T follicular helper cell (primary cell): ENCODE data around the gene RRAD.

Experiments
- DNase-seq: peaks from one replicate; pipeline ENCODE4 v3.0.0-alpha.2; 2020; ENCODE audit warnings: low read depth

RRAD gene

DNA sequence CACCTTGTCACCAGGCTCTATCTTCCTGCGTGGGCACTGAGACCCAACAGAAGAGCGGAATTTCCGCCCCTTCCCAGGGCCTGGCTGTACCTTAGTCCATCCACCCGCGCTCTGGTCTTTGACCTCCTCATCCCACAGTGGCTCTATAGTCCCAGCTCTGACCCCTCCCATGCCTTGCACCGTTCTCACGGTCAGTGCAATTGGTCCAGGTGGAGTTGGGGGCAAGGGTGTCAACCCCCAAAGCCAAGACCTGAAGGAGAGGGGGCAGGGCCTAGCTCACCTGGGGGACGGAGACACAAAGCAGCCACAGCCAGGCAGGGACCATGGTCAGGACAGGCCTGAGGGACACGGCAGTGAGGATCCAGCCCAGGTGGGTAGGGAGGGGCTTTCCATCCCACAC is 7.6 kb downstream of the RRAD start:
- DNase-seq, result no peak

DNA sequence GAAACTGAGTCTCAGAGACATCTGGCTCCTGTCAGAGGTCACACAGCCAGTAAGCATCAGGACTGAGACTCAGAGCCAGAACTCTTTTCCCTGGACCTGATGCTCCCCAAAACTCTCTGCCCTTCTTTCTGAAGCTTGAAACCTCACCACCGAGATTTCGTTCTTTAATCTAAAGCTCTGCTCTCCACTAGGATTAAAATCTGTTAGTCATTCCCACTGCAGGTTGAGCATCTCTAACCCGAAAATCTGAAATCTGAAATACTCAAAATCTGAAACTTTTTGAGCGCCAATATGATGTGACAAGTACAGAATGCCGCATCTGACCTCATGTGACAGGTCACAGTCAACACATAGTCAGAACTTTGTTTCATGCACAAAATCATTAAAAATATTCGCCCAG is 8.8 kb downstream of the RRAD start:
- DNase-seq, result no peak

DNA sequence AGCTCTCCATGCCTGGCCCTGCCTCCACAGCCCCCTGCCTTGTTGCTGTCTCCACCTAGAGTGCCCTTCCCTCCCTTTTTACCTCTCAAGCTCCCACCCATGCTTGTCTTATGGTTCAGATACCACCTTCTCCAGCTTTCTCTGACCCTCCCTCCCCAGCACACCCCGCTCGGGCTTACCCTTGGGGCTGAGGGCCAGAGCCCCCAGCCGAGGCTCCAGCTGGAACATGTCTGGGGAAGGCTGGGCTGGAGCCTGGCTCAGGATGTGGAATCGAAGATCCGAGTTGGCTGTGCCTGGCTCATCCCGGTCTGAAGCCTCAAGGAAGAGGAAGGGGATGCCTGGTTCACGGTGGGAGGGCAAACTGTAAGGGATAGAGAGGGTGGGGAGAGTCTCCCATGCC is 10.3 kb downstream of the RRAD start:
- no peak for DNase-seq

DNA sequence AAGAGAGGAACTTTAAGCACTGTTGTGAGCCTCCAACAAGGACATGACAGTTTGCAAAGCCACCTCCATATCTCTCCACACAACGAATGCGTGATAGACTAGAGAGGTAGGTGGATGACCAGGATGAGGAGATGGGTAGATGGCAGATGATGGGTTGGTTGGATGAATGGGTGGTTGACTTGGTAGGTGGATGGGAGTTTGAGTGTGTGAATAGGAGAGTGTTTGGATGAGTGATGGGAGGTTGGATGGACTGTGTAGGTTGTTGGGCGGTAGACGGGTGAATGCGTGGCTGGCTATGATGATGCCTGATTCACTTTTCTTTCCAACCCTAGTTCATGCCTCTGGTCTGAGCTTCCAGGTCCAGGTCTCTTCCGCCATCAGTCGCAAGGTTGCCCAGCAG is 10.8 kb downstream of the RRAD start:
- no peak for DNase-seq

DNA sequence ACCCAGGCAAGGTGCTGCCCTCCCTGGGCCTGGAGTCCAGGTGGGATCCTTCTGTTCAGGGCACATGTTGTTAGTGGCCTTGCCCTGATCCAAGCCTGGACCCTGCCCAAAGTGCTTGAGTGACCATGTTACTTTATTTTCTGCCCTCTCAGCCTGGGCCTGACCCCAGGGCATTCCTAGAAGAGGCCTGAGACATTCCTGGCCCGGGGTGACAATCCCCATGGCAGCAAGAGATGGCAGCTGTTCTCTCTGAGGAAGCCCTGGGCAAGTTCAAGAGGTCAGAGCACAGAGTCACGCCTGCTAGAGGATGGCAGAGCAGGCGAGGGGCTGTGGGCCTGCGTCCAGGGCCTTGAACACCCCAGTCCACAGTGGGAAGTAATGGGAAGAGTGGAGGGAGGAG is 11.6 kb downstream of the RRAD start:
- no peak for DNase-seq

DNA sequence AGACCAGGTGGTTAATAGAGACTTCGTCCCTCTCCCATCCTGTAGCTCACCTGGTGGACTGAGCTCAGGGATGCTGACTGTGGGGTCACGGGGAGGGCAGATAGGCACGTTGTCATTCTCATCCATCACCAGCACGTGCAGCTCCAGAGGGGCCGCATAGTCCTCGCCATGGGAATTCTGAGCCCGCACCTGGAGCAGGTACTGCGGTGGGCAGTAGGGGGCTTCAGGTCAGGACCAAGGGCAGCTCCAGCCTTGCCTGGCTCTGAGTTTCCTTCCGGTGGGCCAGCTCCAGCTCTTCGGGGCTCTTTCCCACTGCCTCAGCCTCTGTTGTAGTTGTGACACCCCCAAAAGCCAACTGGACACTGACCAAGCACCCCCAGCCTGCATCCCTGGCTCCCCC is 12.3 kb downstream of the RRAD start:
- DNase-seq, result no peak

DNA sequence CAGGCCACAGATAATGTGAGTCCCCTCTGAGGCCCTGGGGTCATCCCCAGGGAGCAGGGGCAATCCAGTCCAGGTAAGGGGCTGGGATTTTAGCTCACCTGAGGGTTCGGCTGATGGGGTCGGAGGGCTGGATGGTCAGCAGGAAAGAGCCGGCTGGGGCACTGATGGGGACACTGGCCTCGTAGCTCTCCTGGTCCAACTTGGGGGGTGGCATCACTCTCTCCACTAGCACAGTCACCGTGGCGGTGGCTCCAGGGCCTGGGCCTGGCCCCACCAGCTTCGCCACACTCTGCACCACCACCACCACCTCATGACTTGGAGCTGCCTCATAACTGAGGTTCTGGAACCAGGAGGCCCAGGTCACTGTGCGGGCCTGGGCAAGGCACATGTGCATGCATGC is 13.5 kb downstream of the RRAD start:
- DNase-seq, result no peak

DNA sequence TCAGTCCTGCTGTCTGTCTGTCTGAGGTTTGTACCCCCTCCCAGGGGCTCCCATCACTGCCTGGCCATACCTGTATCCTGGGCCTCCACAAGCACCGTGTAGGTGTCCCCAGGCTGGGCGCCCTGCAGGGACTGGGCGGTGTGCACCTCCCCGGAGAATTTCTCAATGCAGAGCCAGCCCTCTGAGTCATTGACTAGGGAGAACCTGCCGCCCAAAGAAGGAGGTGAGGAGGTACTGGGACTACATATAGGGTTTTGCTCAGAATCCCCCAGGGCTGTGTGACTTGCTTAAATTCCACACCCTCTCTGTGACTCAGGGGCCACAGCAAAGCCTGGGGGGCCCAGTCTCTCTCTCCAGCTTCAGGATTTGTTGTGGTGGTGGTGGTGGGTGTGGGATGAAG is 14.2 kb downstream of the RRAD start:
- DNase-seq, result no peak

DNA sequence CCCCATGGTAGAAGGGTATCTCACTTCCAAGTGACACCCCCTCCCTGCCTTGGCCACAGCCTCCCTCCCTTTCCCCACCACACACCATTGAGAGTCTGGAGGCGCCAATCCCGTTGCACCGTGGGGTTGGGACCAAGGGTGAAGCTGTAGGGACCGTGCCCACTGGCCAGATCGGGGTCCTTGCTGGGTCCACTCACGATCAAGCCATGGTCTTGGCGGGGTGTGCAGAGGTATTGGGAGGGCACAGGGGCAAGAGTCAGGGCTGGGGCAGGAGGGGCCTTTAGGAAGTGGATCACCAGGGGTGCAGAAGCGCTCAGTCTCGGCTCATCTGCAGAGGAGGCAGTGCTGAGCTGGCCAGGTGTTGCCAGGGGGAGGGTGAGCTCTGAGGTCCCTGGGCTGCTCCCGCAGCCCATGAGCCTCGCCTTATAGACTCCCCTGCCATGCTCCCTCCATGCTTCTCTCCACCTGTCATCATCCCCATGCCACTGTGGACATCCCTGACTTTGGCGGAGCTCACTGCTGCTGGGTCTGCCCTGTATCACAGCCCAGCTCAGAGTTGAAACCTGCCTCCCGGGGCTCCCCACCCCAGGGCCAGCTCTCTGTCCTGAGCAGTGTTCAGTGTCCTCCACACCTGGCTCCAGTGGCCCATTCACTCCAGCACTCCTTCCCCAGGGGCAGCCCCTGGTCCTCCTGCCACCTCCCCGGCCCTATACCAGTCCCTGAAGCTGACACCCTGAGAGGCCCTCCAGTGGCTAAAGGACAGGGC is 15.0 kb downstream of the RRAD start:
- DNase-seq, result no peak

DNA sequence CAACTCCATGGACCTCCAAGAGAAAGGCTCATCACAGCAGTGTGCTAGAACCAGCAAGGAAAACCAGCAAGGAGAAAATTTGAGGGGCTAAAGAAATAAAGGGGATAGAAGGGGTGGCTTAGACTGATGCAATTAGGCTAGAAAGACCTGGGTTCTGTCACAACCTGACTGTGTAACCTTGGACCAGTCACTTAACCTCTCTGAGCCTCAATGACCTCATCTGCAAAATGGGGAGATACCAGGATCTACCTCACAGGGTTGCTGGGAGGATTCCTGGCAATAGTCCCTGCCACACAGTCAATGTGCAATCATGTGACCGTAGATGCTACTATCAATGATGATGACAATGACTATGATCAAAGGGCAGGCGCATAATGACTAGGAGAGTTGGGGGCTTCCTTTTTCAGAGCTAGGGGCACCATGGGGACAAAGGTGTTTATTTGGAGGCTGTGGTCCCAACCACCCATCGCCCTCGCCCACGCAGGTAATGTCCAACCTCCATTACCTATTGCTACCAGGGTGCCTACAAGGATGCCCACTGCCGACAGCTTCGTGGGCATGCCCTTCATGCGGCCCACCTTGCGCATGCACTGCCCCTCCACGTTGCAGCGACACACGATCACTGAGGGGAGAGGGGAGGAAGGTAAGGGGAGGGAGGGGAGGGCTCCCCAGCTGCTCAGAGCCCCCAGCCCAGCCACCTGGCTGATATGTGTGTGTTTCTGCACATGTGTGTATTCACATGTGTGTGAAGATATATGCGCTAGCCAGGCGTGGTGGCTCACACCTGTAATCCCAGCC is 16.4 kb downstream of the RRAD start:
- no peak for DNase-seq

DNA sequence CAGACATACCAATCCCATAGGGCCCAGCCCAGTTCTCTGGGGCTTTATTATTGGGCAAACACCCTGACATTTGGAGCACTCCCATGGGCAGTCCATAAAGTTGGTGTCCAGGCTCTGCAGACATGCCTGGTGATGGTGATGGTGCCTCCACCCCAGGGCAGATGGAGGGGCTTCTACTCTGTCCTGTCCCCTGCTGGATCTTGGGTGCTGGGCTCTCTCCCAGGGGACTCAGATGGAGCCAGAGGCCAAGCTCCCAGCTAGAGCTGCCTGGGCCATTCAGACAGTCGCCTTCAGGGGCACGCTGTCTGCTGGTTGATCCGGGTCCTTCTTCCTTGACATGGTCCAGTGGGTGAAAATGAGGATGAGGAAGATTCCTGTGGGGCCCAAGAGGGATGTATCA is 17.2 kb downstream of the RRAD start:
- no peak for DNase-seq

DNA sequence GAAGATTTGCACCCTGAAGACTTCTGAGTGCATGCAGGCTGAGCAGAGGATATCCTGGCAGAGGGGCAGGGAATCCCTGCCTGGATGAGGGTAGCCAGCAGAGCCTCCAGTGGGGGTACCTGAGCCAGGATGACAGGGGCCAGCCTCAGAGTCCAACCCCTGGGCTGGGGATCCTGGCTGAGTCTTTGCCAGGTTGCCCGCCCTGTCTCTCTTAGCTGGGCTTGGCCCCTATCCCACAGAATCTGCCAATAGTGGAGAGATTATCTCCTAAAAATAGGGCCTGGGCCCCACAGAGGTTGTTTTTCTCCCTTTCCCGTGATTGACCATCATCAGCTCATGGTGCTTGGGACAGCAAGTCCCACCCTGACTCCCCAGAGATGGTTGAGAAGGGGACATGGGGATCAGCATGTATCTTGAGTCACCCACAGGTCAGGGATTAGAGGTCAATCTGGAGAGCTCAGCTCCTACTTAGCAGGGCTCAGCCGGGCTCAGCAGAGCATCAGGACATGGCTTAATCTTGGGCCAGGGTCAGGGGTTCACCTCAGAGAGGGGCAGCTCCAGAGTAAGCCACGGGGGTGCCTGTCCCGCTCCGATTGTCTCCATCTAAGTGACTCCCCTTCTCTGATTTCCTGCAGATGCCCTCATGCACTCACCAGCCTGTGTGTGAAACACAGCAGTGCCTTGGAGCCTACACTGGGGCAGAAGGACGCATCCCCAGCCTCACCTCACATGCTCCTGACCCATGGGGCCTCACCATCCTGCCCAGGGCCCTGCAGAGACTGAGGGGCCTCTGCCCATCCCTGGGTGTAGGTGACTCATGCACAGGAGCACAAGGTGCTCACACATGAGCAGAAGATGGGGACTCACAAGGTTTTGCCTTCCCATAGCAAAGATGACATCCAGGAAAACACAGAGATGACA is 18.2 kb downstream of the RRAD start:
- no peak for DNase-seq

DNA sequence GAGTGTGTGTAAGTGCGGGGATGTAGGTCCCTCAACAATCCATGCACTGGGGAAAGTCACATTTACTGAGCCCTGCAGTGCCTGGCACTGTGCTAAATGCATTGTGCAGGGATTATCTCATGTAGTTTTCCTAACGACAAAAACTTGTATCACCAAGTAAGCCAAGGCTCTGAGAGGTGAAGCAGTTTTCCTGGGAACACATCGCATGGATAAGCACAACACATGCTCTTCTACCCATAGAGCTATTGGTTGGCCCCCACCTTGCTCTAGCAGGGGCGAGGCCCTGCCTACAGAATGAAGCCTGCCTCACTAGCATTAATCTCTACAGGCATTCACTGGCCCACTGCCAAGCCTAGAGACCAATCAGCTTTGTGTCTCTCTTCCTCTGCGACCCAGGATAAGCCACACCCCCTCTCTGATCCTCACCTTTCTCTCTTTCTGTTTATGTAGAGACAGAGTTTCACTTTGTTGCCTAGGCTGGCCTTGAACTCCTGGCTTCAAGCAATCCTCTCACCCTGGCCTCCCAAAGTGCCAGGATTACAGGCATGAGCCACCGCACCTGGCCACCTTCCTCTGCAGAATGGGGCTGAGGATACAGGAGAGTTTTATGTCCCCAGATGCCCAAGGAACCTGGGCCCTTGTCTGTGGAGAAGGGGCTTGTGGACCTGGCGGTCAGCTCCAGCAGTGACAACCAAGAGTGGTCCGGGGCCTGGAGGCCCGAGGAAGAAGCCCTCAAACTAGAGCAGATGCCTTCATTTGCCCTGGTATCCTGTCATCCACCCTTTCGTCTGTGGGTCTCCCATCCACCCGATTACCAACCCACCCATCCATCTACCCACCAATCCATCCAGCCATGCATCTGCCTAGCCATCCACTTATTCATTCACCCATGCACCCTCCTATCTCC is 19.4 kb downstream of the RRAD start:
- DNase-seq, result peak; percentile 15

DNA sequence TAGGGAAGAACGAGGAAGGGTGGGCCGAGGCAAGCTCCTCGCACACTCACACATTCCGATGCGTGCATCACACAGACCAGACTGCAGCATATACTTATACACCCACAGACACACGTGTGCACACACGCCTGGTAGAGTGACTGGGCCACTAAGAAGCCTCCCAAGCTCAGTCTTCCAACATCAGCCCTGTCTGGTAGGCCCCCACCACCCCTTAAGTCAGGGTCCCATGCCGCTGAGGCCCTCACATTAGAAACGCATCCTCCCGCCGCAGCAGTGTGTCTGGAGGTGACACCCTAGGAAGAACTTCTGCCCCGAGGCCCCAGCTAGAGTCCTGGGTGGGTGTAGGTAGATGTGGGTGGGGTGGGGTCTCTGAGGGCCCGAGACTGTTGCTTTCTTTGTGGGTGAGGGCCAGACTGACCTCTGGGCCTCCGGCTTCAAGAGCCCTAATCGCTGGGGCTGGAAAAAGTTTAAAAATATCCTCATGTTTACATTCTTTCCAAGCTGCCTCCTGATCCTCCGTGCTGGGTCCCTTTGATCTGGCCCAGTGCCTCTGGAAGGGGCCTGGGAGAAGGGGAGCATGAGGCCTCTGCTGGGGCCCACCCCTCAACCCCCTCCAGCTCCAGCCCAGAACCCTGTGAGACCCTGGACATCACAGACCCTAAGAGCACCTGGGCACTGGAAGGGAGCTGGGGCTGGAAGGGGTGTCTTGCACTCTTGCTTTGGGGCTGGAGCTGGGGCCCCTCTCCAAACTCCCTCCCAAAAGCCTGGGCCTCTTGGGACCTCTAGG is 20.3 kb downstream of the RRAD start:
- no peak for DNase-seq

DNA sequence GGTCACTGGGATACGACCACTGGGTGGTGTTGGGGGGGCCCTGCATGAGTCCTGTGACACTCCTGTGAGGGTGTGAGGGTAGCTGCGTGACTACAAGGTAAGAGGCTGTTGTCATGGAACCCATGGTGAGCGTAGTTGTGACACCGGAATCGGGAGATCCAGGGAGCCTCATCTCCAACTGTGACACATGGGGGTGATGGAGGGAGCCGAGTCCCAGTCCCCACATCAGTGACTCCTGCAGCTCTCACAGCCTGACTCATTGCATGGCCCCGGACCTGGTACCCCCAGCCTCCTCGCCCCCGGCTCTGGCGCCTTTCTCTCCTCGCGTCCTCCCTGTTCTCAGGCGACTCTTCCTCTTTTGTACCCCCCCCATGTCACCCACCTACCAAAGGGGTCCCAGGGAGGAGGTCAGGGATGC is 20.9 kb downstream of the RRAD start:
- DNase-seq, result no peak

DNA sequence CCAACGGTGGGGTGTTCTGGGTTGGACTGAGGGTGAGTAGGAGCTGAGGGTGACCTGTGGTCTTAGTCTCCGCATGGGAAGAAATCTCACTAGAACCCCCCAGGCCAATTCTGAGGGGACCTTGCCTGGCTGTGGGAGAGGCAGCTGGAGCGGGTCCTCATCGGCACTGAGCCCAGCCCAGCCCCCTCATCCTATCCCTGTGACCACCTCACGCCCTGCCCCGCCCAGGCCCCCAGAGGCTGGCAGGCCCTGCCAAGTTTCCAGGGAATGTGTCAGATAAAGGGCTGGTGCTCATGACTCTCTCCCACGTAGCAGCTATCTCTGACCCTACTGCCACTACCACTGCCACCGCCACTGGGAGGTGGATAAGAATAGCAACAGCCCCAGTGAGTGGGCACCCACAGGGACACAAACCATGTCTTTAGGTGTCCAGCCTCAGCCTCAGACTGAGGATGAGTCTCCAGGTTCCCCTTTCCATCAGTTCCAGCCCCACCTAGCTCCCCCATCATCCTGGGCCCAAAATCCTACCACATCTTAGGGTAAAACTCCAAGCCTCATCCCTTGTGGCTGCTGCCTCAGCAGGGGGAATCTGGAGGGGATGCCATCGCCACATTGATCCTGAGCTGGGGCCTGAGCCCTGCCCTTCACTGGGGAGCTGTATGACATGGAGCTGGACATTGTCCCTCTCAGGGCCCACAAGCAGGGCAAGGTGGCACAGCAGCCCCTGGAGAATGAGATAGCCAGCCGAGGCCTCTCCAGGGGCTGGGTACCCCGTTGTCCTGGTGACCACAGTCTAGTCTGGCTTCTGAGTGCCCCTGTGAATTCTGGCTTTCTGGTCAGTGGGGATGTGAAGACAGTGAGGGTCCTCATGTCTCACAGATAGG is 21.5 kb downstream of the RRAD start:
- DNase-seq, result no peak

DNA sequence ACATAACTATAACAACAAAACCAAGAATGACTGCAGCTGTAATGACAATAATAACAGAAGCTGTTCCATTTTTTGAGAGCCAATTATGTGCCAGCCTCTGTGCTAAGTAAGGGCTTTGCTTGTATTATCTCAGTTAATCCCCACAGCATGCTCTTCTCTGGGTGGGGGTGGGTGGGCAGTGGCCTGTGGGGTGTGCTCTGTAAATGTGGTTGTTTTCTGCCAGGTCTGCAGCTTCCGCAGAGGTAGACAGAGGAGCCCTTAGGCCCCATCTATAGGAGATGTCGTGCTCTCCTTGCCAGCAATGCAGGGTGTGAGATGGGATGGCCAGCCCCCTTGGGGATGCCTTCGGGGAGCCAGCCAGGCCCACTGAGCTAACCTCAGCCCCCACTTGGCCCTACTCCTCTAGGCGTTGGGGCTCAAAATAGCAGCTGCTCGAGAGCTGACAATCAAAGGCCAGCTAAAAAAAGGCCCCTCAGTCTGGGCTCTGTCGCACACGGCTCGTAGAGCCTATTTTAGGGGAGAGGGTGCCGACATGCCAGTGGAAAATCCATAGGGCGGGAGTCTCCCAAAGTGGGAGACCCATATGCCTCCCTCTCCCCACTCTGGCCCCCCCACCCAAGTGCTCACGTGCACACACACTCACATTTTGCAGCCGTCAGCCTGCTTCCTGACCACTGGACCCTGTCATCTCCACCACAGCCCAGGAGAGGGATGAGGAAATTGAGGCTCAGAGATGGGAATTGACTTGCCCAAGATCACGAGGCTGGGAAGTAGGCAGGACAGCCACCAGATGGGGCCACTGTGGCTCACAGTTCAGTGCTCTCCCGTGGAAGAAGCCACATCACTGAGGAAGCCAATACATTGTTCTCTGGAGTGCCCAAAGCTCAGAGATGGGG is 22.4 kb downstream of the RRAD start:
- DNase-seq, result no peak

DNA sequence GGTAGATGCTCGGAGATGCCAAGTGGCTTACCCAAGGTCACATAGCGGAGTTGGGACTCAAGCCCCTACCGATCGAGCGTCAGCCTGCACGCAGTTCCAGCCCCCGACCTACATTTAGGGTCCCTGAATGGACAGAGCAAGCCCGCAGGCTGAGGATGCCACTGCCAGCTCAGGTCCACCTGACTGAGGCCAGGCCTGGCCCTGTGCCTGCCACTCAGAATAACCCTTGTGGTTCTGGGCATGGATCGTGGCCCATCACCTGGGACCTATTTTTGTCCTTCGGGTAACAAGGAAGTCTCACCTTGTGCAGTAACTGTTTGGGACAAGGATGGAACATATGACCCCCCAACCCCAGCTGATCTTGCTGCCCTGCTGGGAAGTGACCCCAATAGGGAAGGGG is 23.7 kb downstream of the RRAD start:
- no peak for DNase-seq
